Islet precursor cell (in vitro differentiated cells): Measurements from ENCODE around the gene RHOG.

Source experiments
- DNase-seq: peaks from one replicate; pipeline ENCODE4 v3.0.0-alpha.2; 2018

Gene RHOG

GRCh38 chr11:3857628-3858027 lies 16.9 kb upstream of the RHOG start:
- no peak for DNase-seq

GRCh38 chr11:3856856-3857553 lies 16.2 kb upstream of the RHOG start:
- DNase-seq, result no peak

- peak; percentile 77 for DNase-seq
Measured at GRCh38 chr11:3855808-3856491, 15.2 kb upstream of the RHOG start.

GRCh38 chr11:3854977-3855807 lies 14.4 kb upstream of the RHOG start, which contains the start of gene STIM1:
Gene STIM1 (plus strand): TSS chr11:3855664. CDS start chr11:3856271, 607 bp downstream.
- peak; percentile 97 for DNase-seq

- no peak for DNase-seq
Measured at GRCh38 chr11:3854660-3854976, 13.9 kb upstream of the RHOG start.

GRCh38 chr11:3853899-3854659 lies 13.3 kb upstream of the RHOG start:
- no peak for DNase-seq

- no peak for DNase-seq
Measured at GRCh38 chr11:3853545-3853842, 12.7 kb upstream of the RHOG start.

GRCh38 chr11:3849297-3849874 lies 8.6 kb upstream of the RHOG start:
- DNase-seq, result no peak

GRCh38 chr11:3845670-3846069 lies 4.9 kb upstream of the RHOG start:
- DNase-seq, result no peak

GRCh38 chr11:3845246-3845645 lies 4.5 kb upstream of the RHOG start:
- DNase-seq, result no peak

GRCh38 chr11:3843326-3843725 lies 2.6 kb upstream of the RHOG start:
- DNase-seq, result no peak

GRCh38 chr11:3841426-3842350 lies 929 bp upstream of the RHOG start:
- peak; percentile 91 for DNase-seq

- DNase-seq, result no peak
Measured at GRCh38 chr11:3840004-3840869, 522 bp downstream of the RHOG start.

- no peak for DNase-seq
Measured at GRCh38 chr11:3838504-3838903, 2.3 kb downstream of the RHOG start.

GRCh38 chr11:3837793-3838192 lies 3.0 kb downstream of the RHOG start:
- DNase-seq, result no peak

- no peak for DNase-seq
Measured at GRCh38 chr11:3836903-3837302, 3.9 kb downstream of the RHOG start.

- DNase-seq, result no peak
Measured at GRCh38 chr11:3835751-3836150, 5.0 kb downstream of the RHOG start.

- DNase-seq, result no peak
Measured at GRCh38 chr11:3834664-3835461, 5.9 kb downstream of the RHOG start.

- no peak for DNase-seq
Measured at GRCh38 chr11:3834349-3834663, 6.5 kb downstream of the RHOG start.

GRCh38 chr11:3833449-3833848 lies 7.3 kb downstream of the RHOG start:
- DNase-seq, result no peak
